H9 (cell line): ENCODE measurements around the gene LYST. TPM values are rescaled to one million over a fixed set of nuclear protein-coding genes. Genes with fewer than 3 reads are reported as not detected.

Experiments
- DNase-seq: peaks from one replicate; pipeline ENCODE4 v3.0.0-alpha.2; 2017
- H2AFZ ChIP-seq: one replicate; pipeline ENCODE4 v1.6.1; 2013; ENCODE audit warnings: mild to moderate bottlenecking, low read length, control low read depth, moderate library complexity
- H2AK5ac ChIP-seq: 2 replicates; pipeline ENCODE4 v1.6.1; 2013; ENCODE audit warnings: low read length, control low read depth, mixed read lengths; ENCODE audit not compliant: insufficient read length
- H2BK120ac ChIP-seq: one replicate; pipeline ENCODE4 v1.6.1; 2013; ENCODE audit warnings: low read depth, mild to moderate bottlenecking, low read length, control low read depth, inconsistent platforms; ENCODE audit not compliant: poor library complexity, severe bottlenecking
- H2BK12ac ChIP-seq: 2 replicates; pipeline ENCODE4 v1.6.1; 2013; ENCODE audit warnings: low read length, control low read depth, mixed read lengths, low read depth; ENCODE audit not compliant: insufficient read length
- H2BK15ac ChIP-seq: 2 replicates; pipeline ENCODE4 v1.6.1; 2013; ENCODE audit warnings: low read depth, low read length, control low read depth
- H2BK20ac ChIP-seq: one replicate; pipeline ENCODE4 v1.6.1; 2013; ENCODE audit warnings: low read depth, mild to moderate bottlenecking, low read length, control low read depth, inconsistent platforms; ENCODE audit not compliant: poor library complexity, severe bottlenecking
- H2BK5ac ChIP-seq: 2 replicates; pipeline ENCODE4 v1.6.1; 2013; ENCODE audit warnings: low read length, control low read depth, mixed read lengths; ENCODE audit not compliant: insufficient read length
- H3K14ac ChIP-seq: 2 replicates; pipeline ENCODE4 v1.6.1; 2013; ENCODE audit warnings: low read length, control low read depth; ENCODE audit not compliant: insufficient read depth
- H3K18ac ChIP-seq: 2 replicates; pipeline ENCODE4 v1.6.1; 2013; ENCODE audit warnings: low read depth, mild to moderate bottlenecking, mixed read lengths, low read length, control low read depth; ENCODE audit not compliant: insufficient read length
- H3K23ac ChIP-seq: 2 replicates; pipeline ENCODE4 v1.6.1; 2013; ENCODE audit warnings: low read length, control low read depth, mixed read lengths, low read depth; ENCODE audit not compliant: insufficient read length
- H3K23me2 ChIP-seq: 2 replicates; pipeline ENCODE4 v1.6.1; 2013; ENCODE audit warnings: low read depth, mild to moderate bottlenecking, mixed read lengths, low read length, control low read depth; ENCODE audit not compliant: insufficient read length, poor library complexity, severe bottlenecking
- H3K27ac ChIP-seq: 2 replicates; pipeline ENCODE4 v1.5.1; 2013; ENCODE audit warnings: low read length, control low read depth, mixed read lengths, low read depth; ENCODE audit not compliant: insufficient read length
- H3K27me3 ChIP-seq: 2 replicates; pipeline ENCODE4 v1.6.1; 2013; ENCODE audit warnings: low read length, control low read depth, inconsistent platforms; ENCODE audit not compliant: insufficient read depth
- H3K4ac ChIP-seq: 2 replicates; pipeline ENCODE4 v1.6.1; 2013; ENCODE audit warnings: low read depth, mild to moderate bottlenecking, control low read depth, inconsistent platforms, low read length, moderate library complexity
- H3K4me1 ChIP-seq: 2 replicates; pipeline ENCODE4 v1.6.1; 2013; ENCODE audit warnings: low read length, control low read depth, inconsistent platforms; ENCODE audit not compliant: insufficient read depth
- H3K4me2 ChIP-seq: 2 replicates; pipeline ENCODE4 v1.6.1; 2013; ENCODE audit warnings: low read length, control low read depth, mixed read lengths; ENCODE audit not compliant: insufficient read length, insufficient read depth
- H3K56ac ChIP-seq: 2 replicates; pipeline ENCODE4 v1.6.1; 2013; ENCODE audit warnings: low read depth, mild to moderate bottlenecking, mixed read lengths, low read length, control low read depth; ENCODE audit not compliant: insufficient read length
- H3K79me1 ChIP-seq: 2 replicates; pipeline ENCODE4 v1.6.1; 2013; ENCODE audit warnings: low read depth, mild to moderate bottlenecking, moderate library complexity, low read length, control low read depth, inconsistent platforms; ENCODE audit not compliant: insufficient read depth, poor library complexity, severe bottlenecking
- H3K79me2 ChIP-seq: 2 replicates; pipeline ENCODE4 v1.6.1; 2013; ENCODE audit warnings: low read length, control low read depth, inconsistent platforms; ENCODE audit not compliant: insufficient read depth
- H3K9ac ChIP-seq: 2 replicates; pipeline ENCODE4 v1.6.1; 2013; ENCODE audit warnings: low read length, control low read depth, mixed read lengths; ENCODE audit not compliant: insufficient read length; ENCODE audit errors: extremely low read depth
- H3K9me3 ChIP-seq: one replicate; pipeline ENCODE4 v1.6.1; 2013; ENCODE audit warnings: low read depth, low read length, inconsistent platforms; ENCODE audit not compliant: control insufficient read depth
- H3T11ph ChIP-seq: one replicate; pipeline ENCODE4 v1.6.1; 2013; ENCODE audit warnings: mild to moderate bottlenecking, low read length, control low read depth, inconsistent platforms
- H4K20me1 ChIP-seq: one replicate; pipeline ENCODE4 v1.6.1; 2013; ENCODE audit not compliant: control insufficient read depth, insufficient read length, insufficient read depth
- H4K5ac ChIP-seq: 2 replicates; pipeline ENCODE4 v1.6.1; 2013; ENCODE audit warnings: low read depth, mild to moderate bottlenecking, mixed read lengths, low read length, control low read depth; ENCODE audit not compliant: insufficient read length
- H4K8ac ChIP-seq: replicated peaks from 2 replicates; pipeline ENCODE4 v1.6.1; 2013; ENCODE audit warnings: low read length, control low read depth, mixed read lengths, low read depth; ENCODE audit not compliant: insufficient read length
- H4K91ac ChIP-seq: 2 replicates; pipeline ENCODE4 v1.6.1; 2013; ENCODE audit warnings: low read depth, mild to moderate bottlenecking, moderate library complexity, mixed read lengths, low read length, control low read depth; ENCODE audit not compliant: insufficient read length
- H3K27ac Mint-ChIP-seq, 3 experiments: 2 replicates in 2 of 3; 3 replicates in 1 of 3; pipeline ENCODE4 v1.8.0; 2020 to 2021; ENCODE audit warnings: mixed read lengths in 3 of 3, mild to moderate bottlenecking in 1 of 3, moderate library complexity in 1 of 3
- H3K27me3 Mint-ChIP-seq: 2 replicates; pipeline ENCODE4 v1.8.0; 2021; ENCODE audit warnings: low read depth, mild to moderate bottlenecking, moderate library complexity, mixed read lengths
- H3K36me3 Mint-ChIP-seq, 3 experiments: 2 replicates in 2 of 3; 3 replicates in 1 of 3; pipeline ENCODE4 v1.8.0; 2020 to 2021; ENCODE audit warnings: low read depth in 3 of 3, mixed read lengths in 3 of 3; ENCODE audit not compliant: insufficient read depth in 1 of 3
- H3K4me1 Mint-ChIP-seq, 2 experiments: 2 replicates each; pipeline ENCODE4 v1.8.0; 2020; ENCODE audit warnings: mixed read lengths in 2 of 2
- H3K4me3 Mint-ChIP-seq, 2 experiments: 2 replicates in 1 of 2; 3 replicates in 1 of 2; pipeline ENCODE4 v1.8.0; 2020 to 2021; ENCODE audit warnings: mild to moderate bottlenecking in 2 of 2, mixed read lengths in 2 of 2, moderate library complexity in 1 of 2
- H3K9me3 Mint-ChIP-seq, 2 experiments: 2 replicates in 1 of 2; 3 replicates in 1 of 2; pipeline ENCODE4 v1.8.0; 2020; ENCODE audit warnings: mild to moderate bottlenecking in 2 of 2, mixed read lengths in 2 of 2, moderate library complexity in 1 of 2
- WGBS: extraction: QIAGEN DNeasy Blood & Tissue Kit; methylation state at CpG from one replicate; pipeline ENCODE4 v1.1.7; 2013; ENCODE audit warnings: missing lambda C conversion rate, low lambda C conversion rate, mixed read lengths; ENCODE audit not compliant: insufficient read length; ENCODE audit errors: extremely low coverage; 5-methylcytosine and 5-hydroxymethylcytosine counted together
- total RNA-seq: library from RNA; stranded (reverse); gene quantifications from 2 replicates; pipeline ENCODE4 v1.2.1, GENCODE V29; 2021
- TF ChIP-seq, protein P1 (sequence below): fragments of 200-600 bp; sonication (generic); conservative IDR thresholded peaks from 3 replicates; pipeline ENCODE4 v1.8.0; 2021; ENCODE audit warnings: antibody characterized with exemption, mild to moderate bottlenecking

The LYST gene
- total RNA-seq, 1 experiment from 2014 or later, result 0.13 TPM

DNA sequence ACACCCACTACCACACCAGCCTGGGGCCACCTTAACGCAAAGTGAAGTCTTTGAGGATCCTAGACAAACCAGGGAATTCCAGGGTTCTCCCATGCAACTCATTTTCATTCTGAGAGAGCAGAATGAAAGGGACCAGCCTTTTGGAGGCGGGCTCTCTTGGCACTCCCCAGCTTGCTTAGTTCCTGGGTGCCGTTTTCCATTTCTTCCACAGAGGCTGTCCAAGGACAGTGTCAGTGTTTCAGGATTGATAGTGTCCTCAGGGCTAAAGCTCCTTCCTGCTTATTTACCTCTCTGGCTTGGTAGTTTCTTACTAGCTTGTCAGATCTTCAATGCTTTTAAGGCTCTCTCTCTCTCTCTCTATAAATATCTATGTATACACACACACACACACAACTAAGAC, 187.1 kb downstream of the LYST start:
- Mint-ChIP-seq H3K27ac (no peak overlapping the region), H3K4me1 (peaks cover 16 to 23% of the 10 kb centered on the region in 2 experiments), H3K36me3 (peaks cover 7 to 14% (median 8%) of the 10 kb centered on the region in 3 experiments; a peak in 6 of 7 replicates), H3K9me3 (peaks cover 10 to 13% of the 10 kb centered on the region in 2 experiments; a peak in 4 of 5 replicates), H3K4me3 (no peak overlapping the region), H3K27me3 (no peaks in the 10 kb centered on the region; the same call in none of the 2 replicates)
- Histone ChIP-seq H3K79me2 (no peaks in the 10 kb centered on the region), H3K4ac (no peak overlapping the region), H4K20me1 (no peaks in the 10 kb centered on the region), H3K18ac (no peak overlapping the region), H3K56ac (no peak overlapping the region), H3K27me3 (no peaks in the 10 kb centered on the region), H2BK20ac (no peak overlapping the region), H2BK120ac (no peak overlapping the region), H3K79me1 (no peaks in the 10 kb centered on the region), H4K5ac (no peak overlapping the region), H4K8ac (no peak overlapping the region), H2AFZ (no peak overlapping the region), H3K23ac (no peak overlapping the region), H3K4me1 (peaks cover 3% of the 10 kb centered on the region; the same call in 1 of the 2 replicates), H2BK12ac (no peak overlapping the region), H3T11ph (no peak overlapping the region), H3K27ac (no peak overlapping the region), H3K4me2 (no peak overlapping the region), H2AK5ac (no peak overlapping the region), H3K14ac (no peak overlapping the region), H3K9ac (no peak overlapping the region), H2BK5ac (no peak overlapping the region), H4K91ac (no peak overlapping the region), H3K23me2 (no peaks in the 10 kb centered on the region), H3K9me3 (no peaks in the 10 kb centered on the region), H2BK15ac (no peak overlapping the region)
- WGBS, result no CpG with 5 or more reads among the region's 3 CpGs
- TF ChIP-seq, protein P1, sequence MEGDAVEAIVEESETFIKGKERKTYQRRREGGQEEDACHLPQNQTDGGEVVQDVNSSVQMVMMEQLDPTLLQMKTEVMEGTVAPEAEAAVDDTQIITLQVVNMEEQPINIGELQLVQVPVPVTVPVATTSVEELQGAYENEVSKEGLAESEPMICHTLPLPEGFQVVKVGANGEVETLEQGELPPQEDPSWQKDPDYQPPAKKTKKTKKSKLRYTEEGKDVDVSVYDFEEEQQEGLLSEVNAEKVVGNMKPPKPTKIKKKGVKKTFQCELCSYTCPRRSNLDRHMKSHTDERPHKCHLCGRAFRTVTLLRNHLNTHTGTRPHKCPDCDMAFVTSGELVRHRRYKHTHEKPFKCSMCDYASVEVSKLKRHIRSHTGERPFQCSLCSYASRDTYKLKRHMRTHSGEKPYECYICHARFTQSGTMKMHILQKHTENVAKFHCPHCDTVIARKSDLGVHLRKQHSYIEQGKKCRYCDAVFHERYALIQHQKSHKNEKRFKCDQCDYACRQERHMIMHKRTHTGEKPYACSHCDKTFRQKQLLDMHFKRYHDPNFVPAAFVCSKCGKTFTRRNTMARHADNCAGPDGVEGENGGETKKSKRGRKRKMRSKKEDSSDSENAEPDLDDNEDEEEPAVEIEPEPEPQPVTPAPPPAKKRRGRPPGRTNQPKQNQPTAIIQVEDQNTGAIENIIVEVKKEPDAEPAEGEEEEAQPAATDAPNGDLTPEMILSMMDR, result no peak
- DNase-seq, result no peak
